Measurements from ENCODE around the gene SESN3.

SESN3 gene

DNA sequence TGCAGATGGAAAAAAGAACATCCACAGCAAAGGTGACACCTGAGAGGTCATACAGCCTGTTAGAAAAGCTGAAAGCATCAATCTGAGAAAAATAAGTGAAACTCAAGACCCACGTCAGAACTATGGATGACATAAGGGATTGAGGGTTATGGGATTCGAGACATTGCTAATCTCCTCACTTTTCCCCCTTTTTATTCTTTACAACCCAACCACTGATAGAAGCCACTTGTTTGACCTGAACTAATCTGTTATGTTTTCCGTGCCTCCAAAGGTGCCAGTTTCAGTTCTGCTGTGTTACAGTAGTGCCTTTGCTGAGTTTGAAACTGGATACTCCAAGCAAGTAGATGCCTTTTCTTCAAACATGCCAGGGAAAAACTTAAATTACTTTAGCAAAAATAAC lies 16.9 kb upstream of the SESN3 start:
- H3K4me3 ChIP-seq (ENCODE audit: low read depth, low read length): no peak overlapping the region
- H3K18ac ChIP-seq (ENCODE audit: low read length): no peak overlapping the region
- no CpG with 5 or more reads among the region's 3 CpGs for WGBS (ENCODE audit: extremely low coverage, insufficient coverage, insufficient read length)
- H3K4ac ChIP-seq (ENCODE audit: low read depth, low read length): no peak overlapping the region
- H3K79me2 ChIP-seq (ENCODE audit: control insufficient read depth, insufficient read depth, low read length, poor library complexity): peaks cover 1% of the 10 kb centered on the region
- no peak overlapping the region for H3K14ac ChIP-seq (ENCODE audit: low read length)
- H3K27ac ChIP-seq (ENCODE audit: low read depth, low read length): no peak overlapping the region
- no peak overlapping the region for H2AK5ac ChIP-seq (ENCODE audit: low read length)
- no peak overlapping the region for H2BK120ac ChIP-seq (ENCODE audit: insufficient read depth, low read length, poor library complexity)
- H3K9me3 ChIP-seq (ENCODE audit: insufficient read depth, low read depth, low read length): no peaks in the 10 kb centered on the region
- H3K4me2 ChIP-seq (ENCODE audit: low read length): no peak overlapping the region
- H2AFZ ChIP-seq (ENCODE audit: insufficient read depth, low read length, poor library complexity): no peak overlapping the region
- H3K9ac ChIP-seq (ENCODE audit: low read length): no peak overlapping the region
- no peak overlapping the region for H4K8ac ChIP-seq (ENCODE audit: low read depth, low read length)
- no peaks in the 10 kb centered on the region for H3K27me3 ChIP-seq (ENCODE audit: insufficient read depth, low read length)
- H4K12ac ChIP-seq (ENCODE audit: low read depth, low read length): no peak overlapping the region
- H2BK12ac ChIP-seq (ENCODE audit: low read length): no peak overlapping the region
- H4K91ac ChIP-seq (ENCODE audit: low read depth, low read length): no peak overlapping the region
- H3K4me1 ChIP-seq (ENCODE audit: control insufficient read depth in 1 of 2, insufficient read depth in 2 of 2, low read length in 2 of 2): peaks cover 11 to 15% of the 10 kb centered on the region in 2 experiments
- H3K79me1 ChIP-seq (ENCODE audit: low read length): peaks cover 14% of the 10 kb centered on the region
- no peak overlapping the region for H3K23ac ChIP-seq (ENCODE audit: low read length)
- H3K36me3 ChIP-seq (ENCODE audit: control insufficient read depth in 1 of 2, insufficient read depth in 2 of 2, low read length in 2 of 2): no peaks in the 10 kb centered on the region
- H2BK5ac ChIP-seq (ENCODE audit: low read depth, low read length, poor library complexity): no peak overlapping the region
- DNase-seq: no peak

DNA sequence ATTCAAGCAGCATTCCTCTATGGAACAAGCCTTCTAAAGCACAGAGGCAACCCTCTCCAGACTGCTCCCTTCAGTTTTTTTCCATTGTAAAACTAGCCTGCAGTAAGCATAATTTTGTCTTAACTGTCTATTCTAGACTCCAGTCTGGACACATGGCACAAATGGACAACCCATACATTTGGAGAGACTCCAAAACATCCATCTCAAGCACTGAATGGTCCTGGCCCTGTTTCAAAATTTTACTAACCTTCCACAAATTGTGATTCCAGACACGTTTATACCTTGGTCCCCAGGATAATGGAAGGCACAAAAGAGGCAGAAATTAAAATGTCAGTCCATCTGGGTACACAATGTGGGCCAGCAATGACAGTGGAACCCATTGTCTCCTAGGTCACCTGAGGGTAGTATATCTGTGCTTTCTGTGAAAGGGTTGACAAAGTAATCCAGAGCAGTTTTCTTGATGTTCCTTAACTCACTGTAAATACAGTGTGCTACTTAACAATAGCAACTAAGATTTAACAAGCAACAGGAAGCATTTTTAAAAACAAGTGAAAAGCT lies 16.2 kb upstream of the SESN3 start:
- Histone ChIP-seq H3K9ac (ENCODE audit: low read length) (no peak overlapping the region), H2AK5ac (ENCODE audit: low read length) (no peak overlapping the region), H3K79me2 (ENCODE audit: control insufficient read depth, insufficient read depth, low read length, poor library complexity) (peaks cover 1% of the 10 kb centered on the region), H3K4me1 (ENCODE audit: control insufficient read depth in 1 of 2, insufficient read depth in 2 of 2, low read length in 2 of 2) (peaks cover 11 to 13% of the 10 kb centered on the region in 2 experiments), H2BK12ac (ENCODE audit: low read length) (no peak overlapping the region), H2AFZ (ENCODE audit: insufficient read depth, low read length, poor library complexity) (no peak overlapping the region), H3K9me3 (ENCODE audit: insufficient read depth, low read depth, low read length) (no peaks in the 10 kb centered on the region), H3K36me3 (ENCODE audit: control insufficient read depth in 1 of 2, insufficient read depth in 2 of 2, low read length in 2 of 2) (no peaks in the 10 kb centered on the region), H4K12ac (ENCODE audit: low read depth, low read length) (no peak overlapping the region), H2BK5ac (ENCODE audit: low read depth, low read length, poor library complexity) (no peak overlapping the region), H3K4ac (ENCODE audit: low read depth, low read length) (no peak overlapping the region), H3K4me3 (ENCODE audit: low read depth, low read length) (no peak overlapping the region), H4K8ac (ENCODE audit: low read depth, low read length) (no peak overlapping the region), H2BK120ac (ENCODE audit: insufficient read depth, low read length, poor library complexity) (no peak overlapping the region), H3K79me1 (ENCODE audit: low read length) (peaks cover 12% of the 10 kb centered on the region), H3K14ac (ENCODE audit: low read length) (no peak overlapping the region), H3K18ac (ENCODE audit: low read length) (no peak overlapping the region), H3K23ac (ENCODE audit: low read length) (no peak overlapping the region), H3K4me2 (ENCODE audit: low read length) (no peak overlapping the region), H3K27me3 (ENCODE audit: insufficient read depth, low read length) (no peaks in the 10 kb centered on the region), H3K27ac (ENCODE audit: low read depth, low read length) (no peak overlapping the region), H4K91ac (ENCODE audit: low read depth, low read length) (no peak overlapping the region)
- WGBS (ENCODE audit: extremely low coverage, insufficient coverage, insufficient read length): no CpG with 5 or more reads among the region's 1 CpG
- DNase-seq: no peak

DNA sequence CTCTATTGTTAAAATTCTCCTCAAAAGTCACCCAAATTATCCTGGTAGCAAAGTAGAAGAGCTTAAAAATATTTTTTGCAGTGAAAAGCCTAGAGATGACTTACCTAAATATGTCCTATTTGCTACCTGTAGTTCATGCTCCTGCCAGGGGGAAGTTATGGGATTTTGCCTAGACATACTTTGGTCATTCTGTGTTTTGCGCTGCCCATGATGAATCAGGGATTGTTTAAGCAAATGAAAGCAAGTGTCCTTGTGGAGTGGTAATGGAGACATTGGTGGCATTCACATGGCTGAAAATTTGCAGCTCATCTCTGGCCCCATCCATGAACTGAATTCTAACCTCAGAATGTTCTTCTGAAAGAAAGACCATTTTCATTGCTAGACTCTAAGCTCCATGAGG lies 14.6 kb upstream of the SESN3 start:
- H2BK5ac ChIP-seq (ENCODE audit: low read depth, low read length, poor library complexity): no peak overlapping the region
- H2BK12ac ChIP-seq (ENCODE audit: low read length): peak overlapping the region; percentile 46
- H2AFZ ChIP-seq (ENCODE audit: insufficient read depth, low read length, poor library complexity): no peak overlapping the region
- H3K23ac ChIP-seq (ENCODE audit: low read length): no peak overlapping the region
- no CpG with 5 or more reads among the region's 1 CpG for WGBS (ENCODE audit: extremely low coverage, insufficient coverage, insufficient read length)
- no peaks in the 10 kb centered on the region for H3K9me3 ChIP-seq (ENCODE audit: insufficient read depth, low read depth, low read length)
- no peak overlapping the region for H3K4me3 ChIP-seq (ENCODE audit: low read depth, low read length)
- H4K8ac ChIP-seq (ENCODE audit: low read depth, low read length): no peak overlapping the region
- no peak overlapping the region for H2BK120ac ChIP-seq (ENCODE audit: insufficient read depth, low read length, poor library complexity)
- no peak overlapping the region for H3K27ac ChIP-seq (ENCODE audit: low read depth, low read length)
- H3K79me2 ChIP-seq (ENCODE audit: control insufficient read depth, insufficient read depth, low read length, poor library complexity): no peaks in the 10 kb centered on the region
- no peak overlapping the region for H2AK5ac ChIP-seq (ENCODE audit: low read length)
- H3K18ac ChIP-seq (ENCODE audit: low read length): no peak overlapping the region
- DNase-seq: no peak
- H3K4ac ChIP-seq (ENCODE audit: low read depth, low read length): no peak overlapping the region
- peaks cover 5% of the 10 kb centered on the region for H3K79me1 ChIP-seq (ENCODE audit: low read length)
- H3K4me2 ChIP-seq (ENCODE audit: low read length): no peak overlapping the region
- H4K91ac ChIP-seq (ENCODE audit: low read depth, low read length): no peak overlapping the region
- no peak overlapping the region for H3K14ac ChIP-seq (ENCODE audit: low read length)
- no peaks in the 10 kb centered on the region for H3K27me3 ChIP-seq (ENCODE audit: insufficient read depth, low read length)
- no peaks in the 10 kb centered on the region for H3K36me3 ChIP-seq (ENCODE audit: control insufficient read depth in 1 of 2, insufficient read depth in 2 of 2, low read length in 2 of 2)
- no peak overlapping the region for H4K12ac ChIP-seq (ENCODE audit: low read depth, low read length)
- H3K9ac ChIP-seq (ENCODE audit: low read length): no peak overlapping the region
- peaks cover 5 to 7% of the 10 kb centered on the region in 2 experiments for H3K4me1 ChIP-seq (ENCODE audit: control insufficient read depth in 1 of 2, insufficient read depth in 2 of 2, low read length in 2 of 2)

DNA sequence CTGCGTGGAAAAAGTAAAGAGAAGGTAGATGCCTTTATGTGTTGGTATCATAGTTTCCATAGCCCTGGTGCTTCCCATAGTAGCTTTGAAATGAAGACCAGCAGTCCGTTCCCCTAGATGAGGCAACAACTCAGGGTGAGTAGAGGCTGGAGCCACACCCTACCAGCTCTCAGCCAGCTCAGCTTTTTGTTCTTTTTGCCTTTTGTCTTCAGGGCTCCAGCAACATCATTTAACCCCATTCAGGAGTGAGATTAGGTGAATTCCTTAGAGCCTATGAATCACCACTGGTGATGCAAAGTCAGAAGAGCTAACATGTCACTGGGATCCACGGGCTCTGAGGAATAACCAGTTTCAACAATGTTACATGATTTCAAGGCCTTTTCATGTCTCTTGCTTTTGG lies 14.0 kb upstream of the SESN3 start:
- Histone ChIP-seq H3K79me1 (ENCODE audit: low read length) (peaks cover 5% of the 10 kb centered on the region), H4K8ac (ENCODE audit: low read depth, low read length) (no peak overlapping the region), H3K4ac (ENCODE audit: low read depth, low read length) (no peak overlapping the region), H2BK5ac (ENCODE audit: low read depth, low read length, poor library complexity) (no peak overlapping the region), H3K27me3 (ENCODE audit: insufficient read depth, low read length) (no peaks in the 10 kb centered on the region), H3K27ac (ENCODE audit: low read depth, low read length) (no peak overlapping the region), H3K9me3 (ENCODE audit: insufficient read depth, low read depth, low read length) (no peaks in the 10 kb centered on the region), H3K9ac (ENCODE audit: low read length) (no peak overlapping the region), H2BK120ac (ENCODE audit: insufficient read depth, low read length, poor library complexity) (no peak overlapping the region), H4K12ac (ENCODE audit: low read depth, low read length) (no peak overlapping the region), H3K18ac (ENCODE audit: low read length) (no peak overlapping the region), H3K23ac (ENCODE audit: low read length) (no peak overlapping the region), H3K4me3 (ENCODE audit: low read depth, low read length) (no peak overlapping the region), H3K79me2 (ENCODE audit: control insufficient read depth, insufficient read depth, low read length, poor library complexity) (no peaks in the 10 kb centered on the region), H3K36me3 (ENCODE audit: control insufficient read depth in 1 of 2, insufficient read depth in 2 of 2, low read length in 2 of 2) (no peaks in the 10 kb centered on the region), H3K14ac (ENCODE audit: low read length) (no peak overlapping the region), H2BK12ac (ENCODE audit: low read length) (no peak overlapping the region), H2AFZ (ENCODE audit: insufficient read depth, low read length, poor library complexity) (no peak overlapping the region), H3K4me1 (ENCODE audit: control insufficient read depth in 1 of 2, insufficient read depth in 2 of 2, low read length in 2 of 2) (peaks cover 5 to 7% of the 10 kb centered on the region in 2 experiments), H3K4me2 (ENCODE audit: low read length) (no peak overlapping the region), H2AK5ac (ENCODE audit: low read length) (no peak overlapping the region), H4K91ac (ENCODE audit: low read depth, low read length) (no peak overlapping the region)
- peak; percentile 76 to 77 for DNase-seq
- WGBS (ENCODE audit: extremely low coverage, insufficient coverage, insufficient read length): no CpG with 5 or more reads among the region's 3 CpGs
